B cell (primary cell): ENCODE measurements around the gene MICU2. TPM values are rescaled to one million over a fixed set of nuclear protein-coding genes. Genes with fewer than 3 reads are reported as not detected.

ENCODE experiments used
- ATAC-seq: fragments of 200-7000 bp; cut with Tn5 transposase; one replicate; pipeline ENCODE4 v1.10.0; 2021; ENCODE audit warnings: low read depth, mild to moderate bottlenecking, moderate number of reproducible peaks, moderate library complexity
- CTCF ChIA-PET: fragments of 350-600 bp; sonication (Branson Sonifier 250); formaldehyde crosslinking; loops from one replicate; lab custom pipeline; 2021; ENCODE audit warnings: antibody characterized with exemption, inconsistent platforms; lab: Charles Lee
- POLR2A ChIA-PET: fragments of 350-600 bp; sonication (Branson Sonifier 250); formaldehyde crosslinking; loops from one replicate; lab custom pipeline; 2021; ENCODE audit warnings: antibody characterized with exemption; lab: Charles Lee
- DNase-seq: peaks from one replicate; pipeline ENCODE4 v3.0.0; 2013
- H2AFZ ChIP-seq: 2 replicates; pipeline ENCODE4 v1.6.1; 2012; ENCODE audit warnings: mild to moderate bottlenecking, low read depth, low read length; ENCODE audit not compliant: insufficient read depth, poor library complexity, severe bottlenecking
- H3K27ac ChIP-seq, 2 donors: 1 replicate in 1 of 2; 2 replicates in 1 of 2; pipeline ENCODE4 v1.5.1; 2012 to 2013; ENCODE audit warnings: low read length in 2 of 2, mild to moderate bottlenecking in 2 of 2, moderate library complexity in 1 of 2
- H3K27me3 ChIP-seq, 4 experiments: fragments of 200-600 bp in 1 of 4; sonication (generic) in 1 of 4; replicated peaks in 1 of 4; 1 replicate in 2 of 4; 2 replicates in 2 of 4; pipeline versions ENCODE4 v1.6.1 to v1.7.0; 2013 to 2016; ENCODE audit warnings: low read length in 3 of 4, mild to moderate bottlenecking in 2 of 4, mixed read lengths in 1 of 4, moderate library complexity in 1 of 4; ENCODE audit not compliant: insufficient read depth in 4 of 4, control insufficient read depth in 3 of 4; ENCODE audit errors: control extremely low read depth in 1 of 4
- H3K36me3 ChIP-seq, 2 experiments: replicated peaks in 1 of 2; 1 replicate in 1 of 2; 2 replicates in 1 of 2; pipeline versions ENCODE4 v1.6.1 to v1.7.1; 2013; ENCODE audit warnings: low read length in 1 of 2; ENCODE audit not compliant: insufficient read depth in 2 of 2, control insufficient read depth in 1 of 2; ENCODE audit errors: control extremely low read depth in 1 of 2, extremely low read depth in 1 of 2
- H3K4me1 ChIP-seq, 2 donors: fragments of 200-600 bp in 1 of 2; sonication (generic) in 1 of 2; 1 replicate in 1 of 2; 2 replicates in 1 of 2; pipeline versions ENCODE4 v1.5.1 to v1.6.1; 2013 to 2017; ENCODE audit warnings: low read length in 2 of 2; ENCODE audit not compliant: control insufficient read depth in 2 of 2, insufficient read depth in 2 of 2
- H3K4me2 ChIP-seq: replicated peaks from 2 replicates; pipeline ENCODE3; 2012; ENCODE audit warnings: mild to moderate bottlenecking, low read depth, low read length; ENCODE audit not compliant: poor library complexity, severe bottlenecking
- H3K4me3 ChIP-seq, 5 experiments: fragments of 200-600 bp in 1 of 5; sonication (generic) in 1 of 5; 1 replicate in 3 of 5; 2 replicates in 2 of 5; pipeline versions ENCODE4 v1.5.1 to v1.7.0; 2011 to 2016; ENCODE audit warnings: low read length in 4 of 5, mild to moderate bottlenecking in 4 of 5, low read depth in 2 of 5, control low read depth in 1 of 5, moderate library complexity in 1 of 5; ENCODE audit not compliant: insufficient read depth in 1 of 5; ENCODE audit errors: control extremely low read depth in 1 of 5, extremely low read depth in 1 of 5
- H3K79me2 ChIP-seq: fragments of 200-600 bp; sonication (generic); one replicate; pipeline ENCODE4 v1.6.0; 2016; ENCODE audit warnings: low read length; ENCODE audit not compliant: control insufficient read depth, insufficient read depth
- H3K9ac ChIP-seq: fragments of 200-600 bp; sonication (generic); 2 replicates; pipeline ENCODE4 v1.6.1; 2017; ENCODE audit warnings: mild to moderate bottlenecking, low read length, moderate library complexity
- H3K9me3 ChIP-seq, 3 donors: one replicate each; pipeline versions ENCODE4 v1.6.1 to v1.7.1; 2013; ENCODE audit warnings: low read length in 2 of 3; ENCODE audit not compliant: control insufficient read depth in 2 of 3, insufficient read depth in 1 of 3; ENCODE audit errors: control extremely low read depth in 1 of 3
- H4K20me1 ChIP-seq: 2 replicates; pipeline ENCODE4 v1.6.0; 2012; ENCODE audit warnings: mild to moderate bottlenecking, low read length; ENCODE audit not compliant: insufficient read depth, control insufficient read depth, poor library complexity, severe bottlenecking
- H3K27ac Mint-ChIP-seq: one replicate; pipeline ENCODE4 v1.8.0; 2021; ENCODE audit warnings: mixed read lengths
- H3K27me3 Mint-ChIP-seq: one replicate; pipeline ENCODE4 v1.8.0; 2021; ENCODE audit warnings: mixed read lengths
- H3K4me1 Mint-ChIP-seq: one replicate; pipeline ENCODE4 v1.8.0; 2021; ENCODE audit warnings: mixed read lengths
- H3K4me3 Mint-ChIP-seq: one replicate; pipeline ENCODE4 v1.8.0; 2021; ENCODE audit warnings: mixed read lengths
- H3K9me3 Mint-ChIP-seq: one replicate; pipeline ENCODE4 v1.8.0; 2022; ENCODE audit warnings: mixed read lengths; ENCODE audit not compliant: insufficient read depth
- CTCF ChIP-seq: fragments of 200-600 bp; IDR thresholded peaks from one replicate; pipeline ENCODE4 v1.8.0; 2022; ENCODE audit warnings: antibody characterized with exemption, mild to moderate bottlenecking
- EZH2 ChIP-seq: IDR thresholded peaks from 2 replicates; pipeline ENCODE4 v1.6.1; 2012; ENCODE audit warnings: borderline replicate concordance, low read depth, mild to moderate bottlenecking, moderate library complexity, low read length; ENCODE audit not compliant: insufficient read depth, poor library complexity, severe bottlenecking
- WGBS: methylation state at CpG from one replicate; pipeline ENCODE4 v1.1.5; 2013; ENCODE audit warnings: missing lambda C conversion rate; ENCODE audit not compliant: insufficient coverage; 5-methylcytosine and 5-hydroxymethylcytosine counted together
- intact Hi-C: fragments of 100-400 bp; cut with micrococcal nuclease; formaldehyde crosslinking; loops from one replicate; pipeline ENCODE4 v1.10.0; 2022
- polyA plus RNA-seq: library from polyadenylated mRNA; depleted of rRNA; stranded (reverse); fragments of >200 nt; gene quantifications from 2 replicates; pipeline ENCODE4 v1.2.3, GENCODE V29; 2012
- total RNA-seq, 2 donors: library from RNA; stranded (reverse); fragments of 120-200 nt in 1 of 2; gene quantifications; 1 replicate in 1 of 2; 2 replicates in 1 of 2; pipeline versions ENCODE4 v1.2.3 to v1.2.4, GENCODE V29; 2013 to 2022

MICU2 gene
- total and polyA plus RNA-seq, 2 donors (not counting 1 experiment from before 2014, with no cell fraction given): 52.2 to 56.7 TPM

- DNase-seq: no peak
- intact Hi-C loops: no loop called here
- ChIA-PET CTCF (no interaction called here), POLR2A (no interaction called here)
- ATAC-seq: no peak
- Histone ChIP-seq H3K4me3 (no peak overlapping the region), H3K4me1 (peaks cover 3 to 8% of the 10 kb centered on the region in 2 donors), H3K27ac (no peak overlapping the region), H3K9ac (no peak overlapping the region), H3K36me3 (no peaks in the 10 kb centered on the region), H3K27me3 (peaks cover 0 to 6% (median 0%) of the 10 kb centered on the region in 4 experiments), H3K4me2 (no peak overlapping the region), H2AFZ (no peak overlapping the region), H3K79me2 (no peaks in the 10 kb centered on the region), H3K9me3 (no peaks in the 10 kb centered on the region), H4K20me1 (no peaks in the 10 kb centered on the region)
- TF ChIP-seq CTCF (no peak), EZH2 (no peak)
- H3K27me3 Mint-ChIP-seq: peaks cover 37% of the 10 kb centered on the region
- no peaks in the 10 kb centered on the region for H3K4me1 Mint-ChIP-seq
- WGBS: 53% methylated on average over 2 of the region's 3 CpGs
- H3K27ac Mint-ChIP-seq: no peak overlapping the region
- no peaks in the 10 kb centered on the region for H3K9me3 Mint-ChIP-seq
- no peak overlapping the region for H3K4me3 Mint-ChIP-seq
Measured at GRCh38 chr13:21620861-21621260, 16.9 kb upstream of the MICU2 start.

- peaks cover 43% of the 10 kb centered on the region for H3K27me3 Mint-ChIP-seq
- POLR2A ChIA-PET: no interaction called here
Measured at GRCh38 chr13:21619633-21620220, 15.8 kb upstream of the MICU2 start.

More at GRCh38 chr13:21619633-21620220, 15.8 kb upstream of the MICU2 start:
- Mint-ChIP-seq H3K27ac (no peak overlapping the region), H3K4me3 (no peak overlapping the region), H3K4me1 (no peaks in the 10 kb centered on the region), H3K9me3 (no peaks in the 10 kb centered on the region)
- Histone ChIP-seq H3K4me2 (no peak overlapping the region), H3K4me1 (peaks cover 3 to 8% of the 10 kb centered on the region in 2 donors), H3K79me2 (no peaks in the 10 kb centered on the region), H2AFZ (no peak overlapping the region), H3K9me3 (no peaks in the 10 kb centered on the region), H3K9ac (no peak overlapping the region), H3K4me3 (no peak overlapping the region), H4K20me1 (no peaks in the 10 kb centered on the region), H3K27me3 (peaks cover 0 to 6% (median 0%) of the 10 kb centered on the region in 4 experiments), H3K27ac (no peak overlapping the region), H3K36me3 (no peaks in the 10 kb centered on the region)
- CTCF ChIA-PET: no interaction called here
- WGBS: 83% methylated on average over 2 of the region's 3 CpGs
- ATAC-seq (no peak), DNase-seq (no peak)
- TF ChIP-seq EZH2: no peak
- TF ChIP-seq CTCF: no peak
- intact Hi-C loops: no loop called here
